ENCODE data around the gene ZCCHC8.

GRCh38 chr12:122501489-122501989 is 807 bp upstream of the ZCCHC8 start:
- TF ChIP-seq POLR2A (IDR thresholded peaks at IDR 0.05; ENCODE audit: low read length) (no peak), GATA1 (IDR thresholded peaks at IDR 0.05; ENCODE audit: low read depth, low read length) (no peak)

Data from erythroblast (primary cell).